Measurements from ENCODE around the gene DCAF10.

DCAF10 gene

DNA sequence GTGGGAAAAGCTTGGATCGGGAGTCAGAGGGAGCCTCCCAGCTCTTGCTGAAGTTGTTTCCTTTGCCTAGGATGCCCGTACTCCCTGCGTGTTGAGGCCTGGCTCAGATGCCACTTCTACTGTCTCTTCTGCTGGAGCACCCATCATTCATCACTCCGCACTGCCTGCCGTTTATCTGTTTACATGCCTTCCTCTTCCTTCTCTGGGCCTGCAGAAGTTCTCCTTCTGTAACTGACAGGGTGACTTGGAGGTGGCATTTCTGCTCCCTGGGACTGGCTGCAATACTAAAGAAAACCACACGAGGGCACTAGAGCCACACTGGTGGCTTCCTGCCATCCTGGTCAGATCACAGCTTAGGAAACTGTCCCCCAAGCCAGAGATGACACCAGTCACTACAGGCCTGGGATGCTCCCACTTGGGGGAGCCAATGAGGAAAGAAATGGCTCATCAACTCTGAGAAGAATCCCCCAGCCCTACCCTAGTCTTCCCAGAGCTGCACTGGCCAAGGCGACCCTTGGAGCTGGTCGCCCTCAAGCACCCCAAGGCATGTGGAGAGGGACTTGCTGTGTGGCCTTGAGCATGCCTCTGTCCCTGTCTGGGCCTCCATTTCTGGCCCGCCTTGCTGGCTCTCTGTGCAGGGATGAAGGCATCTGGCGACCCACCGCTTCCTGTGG lies 113.0 kb downstream of the DCAF10 start:
- CTCF ChIA-PET, result interaction anchor here (0.9 to 2.9 kb wide), 5 partner anchors 98 to 487 kb away, joined by 3 to 14 read pairs (median 4); no protein-coding TSS in a partner anchor
- no peak for TF ChIP-seq FOXA1 (IDR thresholded peaks at IDR 0.05)
- TF ChIP-seq LEF1 (IDR thresholded peaks at IDR 0.05; ENCODE audit: borderline replicate concordance), result no peak
- TF ChIP-seq NFRKB (IDR thresholded peaks at IDR 0.05), result no peak
- peak; percentile 82 for DNase-seq (ENCODE audit: extremely low spot score)
- POLR2A ChIA-PET, result no interaction called here

DNA sequence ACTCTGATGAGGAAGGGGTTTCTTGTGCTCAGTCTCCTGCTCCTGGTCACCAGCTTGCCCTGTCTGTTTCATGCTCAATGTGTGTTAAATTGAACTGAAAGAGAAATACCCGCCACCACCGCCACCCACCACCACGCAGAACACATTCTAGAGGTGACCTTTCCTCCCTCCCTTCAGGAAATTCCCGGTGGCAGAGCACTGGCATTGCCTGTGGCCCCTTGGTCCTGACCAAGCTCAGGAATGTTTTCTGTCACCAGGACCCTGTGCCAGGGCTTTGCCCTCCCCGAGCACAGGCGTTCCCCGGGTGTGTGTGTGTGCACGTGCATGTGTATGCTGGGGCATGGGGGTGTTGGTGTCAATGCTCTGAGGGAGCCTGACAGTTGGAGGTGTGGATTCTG lies 113.6 kb downstream of the DCAF10 start:
- POLR2A ChIA-PET, result no interaction called here
- CTCF ChIA-PET, result interaction anchor here (1.0 to 2.9 kb wide), 4 partner anchors 174 to 487 kb away, joined by 3 to 14 read pairs (median 4); no protein-coding TSS in a partner anchor
- DNase-seq (ENCODE audit: extremely low spot score), result no peak
- no peak for TF ChIP-seq ARNT (IDR thresholded peaks at IDR 0.05)
- no peak for TF ChIP-seq TARDBP (IDR thresholded peaks at IDR 0.05)
- no peak for TF ChIP-seq ELF4 (IDR thresholded peaks at IDR 0.05)
- TF ChIP-seq CTBP1 (IDR thresholded peaks at IDR 0.05; ENCODE audit: borderline replicate concordance), result no peak
- TF ChIP-seq BHLHE40 (IDR thresholded peaks at IDR 0.05; ENCODE audit: borderline replicate concordance), result no peak
- TF ChIP-seq FOXA1 (IDR thresholded peaks at IDR 0.05), result no peak
- no peak for TF ChIP-seq ZNF384 (IDR thresholded peaks at IDR 0.05)
- no peak for TF ChIP-seq NFRKB (IDR thresholded peaks at IDR 0.05)
- no peak for TF ChIP-seq LEF1 (IDR thresholded peaks at IDR 0.05; ENCODE audit: borderline replicate concordance)
- no peak for TF ChIP-seq L3MBTL2 (conservative IDR thresholded peaks at IDR 0.05)
- TF ChIP-seq FOXM1 (IDR thresholded peaks at IDR 0.05; ENCODE audit: borderline replicate concordance), result no peak
- no peak for TF ChIP-seq HDGF (IDR thresholded peaks at IDR 0.05; ENCODE audit: borderline replicate concordance)
- TF ChIP-seq, protein P1, sequence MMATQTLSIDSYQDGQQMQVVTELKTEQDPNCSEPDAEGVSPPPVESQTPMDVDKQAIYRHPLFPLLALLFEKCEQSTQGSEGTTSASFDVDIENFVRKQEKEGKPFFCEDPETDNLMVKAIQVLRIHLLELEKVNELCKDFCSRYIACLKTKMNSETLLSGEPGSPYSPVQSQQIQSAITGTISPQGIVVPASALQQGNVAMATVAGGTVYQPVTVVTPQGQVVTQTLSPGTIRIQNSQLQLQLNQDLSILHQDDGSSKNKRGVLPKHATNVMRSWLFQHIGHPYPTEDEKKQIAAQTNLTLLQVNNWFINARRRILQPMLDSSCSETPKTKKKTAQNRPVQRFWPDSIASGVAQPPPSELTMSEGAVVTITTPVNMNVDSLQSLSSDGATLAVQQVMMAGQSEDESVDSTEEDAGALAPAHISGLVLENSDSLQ (IDR thresholded peaks at IDR 0.05), result no peak
- no peak for TF ChIP-seq FOXK2 (IDR thresholded peaks at IDR 0.05)

DNA sequence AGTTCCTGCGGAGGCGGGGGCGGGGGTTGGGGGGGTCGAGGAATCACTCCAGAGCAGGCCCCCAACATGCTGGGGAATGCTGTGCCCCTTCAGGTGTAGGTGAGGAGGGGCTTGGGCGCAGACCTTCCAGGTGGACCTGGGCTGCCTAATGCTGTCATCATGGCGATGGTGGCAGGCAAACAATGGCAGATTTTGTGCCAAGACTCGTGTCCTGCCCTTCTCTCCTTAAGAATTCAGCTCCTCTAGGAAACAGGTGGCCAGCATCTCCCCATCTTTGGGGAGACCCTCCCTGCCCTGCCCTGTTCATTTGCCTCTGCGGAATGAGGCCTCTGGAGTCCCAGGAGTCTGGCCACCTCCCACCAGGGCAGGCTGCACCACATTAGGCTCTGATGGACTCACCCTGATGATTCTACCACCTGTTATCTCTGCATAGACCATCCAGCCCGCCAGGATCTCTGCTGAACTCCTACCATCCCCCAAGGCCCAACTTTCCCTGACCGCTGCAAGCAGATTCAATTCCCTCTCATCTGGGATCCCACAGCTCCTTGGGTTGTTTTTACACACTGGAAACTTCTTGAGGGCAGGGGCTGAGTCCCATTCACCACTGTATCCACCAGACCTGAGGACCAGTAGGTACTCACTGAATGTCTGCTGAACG lies 114.2 kb downstream of the DCAF10 start:
- ChIA-PET POLR2A (no interaction called here), CTCF (interaction anchor here (1.0 to 2.9 kb wide), 3 partner anchors 173 to 486 kb away, joined by 3 to 14 read pairs (median 4); no protein-coding TSS in a partner anchor)
- TF ChIP-seq HDGF (IDR thresholded peaks at IDR 0.05; ENCODE audit: borderline replicate concordance), result no peak
- TF ChIP-seq BHLHE40 (IDR thresholded peaks at IDR 0.05; ENCODE audit: borderline replicate concordance), result no peak
- TF ChIP-seq L3MBTL2 (conservative IDR thresholded peaks at IDR 0.05), result no peak
- TF ChIP-seq SP1 (IDR thresholded peaks at IDR 0.05), result no peak
- TF ChIP-seq FOXK2 (IDR thresholded peaks at IDR 0.05), result no peak
- TF ChIP-seq, protein P1 (IDR thresholded peaks at IDR 0.05), result no peak
- TF ChIP-seq SUZ12 (IDR thresholded peaks at IDR 0.05), result no peak
- TF ChIP-seq ARNT (IDR thresholded peaks at IDR 0.05), result no peak
- TF ChIP-seq FOXM1 (IDR thresholded peaks at IDR 0.05; ENCODE audit: borderline replicate concordance), result no peak
- no peak for TF ChIP-seq NFRKB (IDR thresholded peaks at IDR 0.05)
- no peak for DNase-seq (ENCODE audit: extremely low spot score)

DNA sequence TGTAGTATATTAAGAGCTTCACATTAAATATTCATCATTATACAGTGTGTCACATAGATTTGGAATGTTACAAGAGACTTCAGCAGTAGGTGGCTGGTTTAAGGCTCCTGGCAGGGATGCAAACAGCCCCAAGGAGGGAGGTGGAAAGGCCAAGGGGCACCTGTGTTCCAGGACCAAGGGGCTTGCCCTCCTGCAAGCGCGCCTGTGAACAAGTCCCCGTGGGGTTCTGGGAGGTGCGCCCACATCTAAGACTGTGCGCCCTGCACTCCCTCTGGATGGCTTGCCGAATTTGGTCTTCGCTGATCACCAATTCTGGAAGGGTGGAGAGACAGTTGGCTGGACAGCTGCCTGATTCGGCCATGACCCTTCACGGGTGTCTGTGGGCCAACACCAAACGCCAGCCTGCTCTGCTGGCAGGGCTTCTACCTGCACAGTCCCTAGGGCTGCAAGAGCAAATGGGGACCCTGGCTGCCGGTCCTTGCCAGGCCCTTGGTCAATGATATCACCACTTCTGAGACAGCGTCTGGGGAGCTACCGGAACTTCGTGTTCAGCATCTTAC lies 115.4 kb downstream of the DCAF10 start:
- TF ChIP-seq BHLHE40 (IDR thresholded peaks at IDR 0.05; ENCODE audit: borderline replicate concordance) (no peak), SUZ12 (IDR thresholded peaks at IDR 0.05) (no peak), L3MBTL2 (conservative IDR thresholded peaks at IDR 0.05) (no peak), NFRKB (IDR thresholded peaks at IDR 0.05) (no peak), TARDBP (IDR thresholded peaks at IDR 0.05) (no peak), LEF1 (IDR thresholded peaks at IDR 0.05; ENCODE audit: borderline replicate concordance) (no peak), FOXA1 (IDR thresholded peaks at IDR 0.05) (no peak), FOXM1 (IDR thresholded peaks at IDR 0.05; ENCODE audit: borderline replicate concordance) (no peak)
- TF ChIP-seq, protein P1 (IDR thresholded peaks at IDR 0.05), result no peak
- CTCF ChIA-PET, result no interaction called here
- DNase-seq (ENCODE audit: extremely low spot score), result no peak
- POLR2A ChIA-PET, result no interaction called here

DNA sequence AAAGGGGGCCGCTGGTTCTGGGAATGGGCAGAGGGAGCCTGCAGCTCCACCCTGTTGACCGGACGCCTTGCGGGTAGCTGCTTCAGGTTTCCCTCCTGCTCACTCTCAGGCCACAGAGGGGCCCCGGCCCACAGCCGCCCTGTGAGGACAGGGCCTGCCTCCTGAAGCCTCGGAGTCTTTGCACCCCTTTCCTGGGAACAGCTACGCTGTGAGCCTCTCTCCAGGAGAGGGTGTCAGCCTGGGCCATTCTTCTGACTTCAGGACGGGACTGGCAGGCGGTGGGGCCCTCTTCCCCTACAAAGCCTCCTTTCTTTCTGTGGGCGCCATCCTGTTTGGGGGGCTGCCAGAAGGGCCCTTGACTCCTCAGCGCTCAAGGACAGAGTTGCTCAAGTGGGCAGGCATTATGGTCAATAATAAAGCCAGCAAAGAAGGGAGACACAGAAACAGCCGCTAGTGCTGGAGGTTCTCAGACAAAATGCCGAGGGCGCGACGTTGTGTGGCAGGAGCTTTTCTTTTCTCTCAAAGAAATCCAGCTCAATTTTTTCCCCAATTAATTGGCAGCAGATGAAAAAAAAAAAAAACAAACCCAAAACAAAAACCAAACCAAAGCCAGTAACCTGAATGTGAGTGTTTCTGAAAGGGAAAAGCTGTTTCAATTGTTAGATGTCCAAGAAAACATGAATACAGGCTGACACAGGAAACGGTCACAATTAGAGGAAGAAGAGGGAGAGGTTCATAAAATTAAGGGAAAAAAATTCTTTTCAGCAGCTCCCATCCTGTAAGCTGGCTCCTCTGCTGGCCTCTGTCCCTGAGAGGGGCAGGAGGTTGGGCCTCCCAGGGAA lies 116.1 kb downstream of the DCAF10 start:
- ChIA-PET CTCF (no interaction called here), POLR2A (no interaction called here)
- no peak for TF ChIP-seq TARDBP (IDR thresholded peaks at IDR 0.05)
- TF ChIP-seq ELF4 (IDR thresholded peaks at IDR 0.05), result no peak
- no peak for TF ChIP-seq ZNF384 (IDR thresholded peaks at IDR 0.05)
- no peak for TF ChIP-seq SP1 (IDR thresholded peaks at IDR 0.05)
- no peak for TF ChIP-seq LEF1 (IDR thresholded peaks at IDR 0.05; ENCODE audit: borderline replicate concordance)
- TF ChIP-seq CTBP1 (IDR thresholded peaks at IDR 0.05; ENCODE audit: borderline replicate concordance), result no peak
- TF ChIP-seq FOXM1 (IDR thresholded peaks at IDR 0.05; ENCODE audit: borderline replicate concordance), result no peak
- TF ChIP-seq ARNT (IDR thresholded peaks at IDR 0.05), result no peak
- no peak for TF ChIP-seq NFRKB (IDR thresholded peaks at IDR 0.05)
- TF ChIP-seq BHLHE40 (IDR thresholded peaks at IDR 0.05; ENCODE audit: borderline replicate concordance), result no peak
- TF ChIP-seq FOXA1 (IDR thresholded peaks at IDR 0.05), result no peak
- TF ChIP-seq FOXK2 (IDR thresholded peaks at IDR 0.05), result no peak
- no peak for TF ChIP-seq HDGF (IDR thresholded peaks at IDR 0.05; ENCODE audit: borderline replicate concordance)
- TF ChIP-seq, protein P1 (IDR thresholded peaks at IDR 0.05), result no peak
- no peak for TF ChIP-seq SUZ12 (IDR thresholded peaks at IDR 0.05)
- DNase-seq (ENCODE audit: extremely low spot score), result no peak

Data from HEK293T (cell line).